ENCODE measurements around the gene CDH23. TPM values are rescaled to one million over a fixed set of nuclear protein-coding genes. Genes with fewer than 3 reads are reported as not detected.

Gene CDH23
- total and polyA plus RNA-seq, 9 of the 15 experiments (the other 6 are each of a cell fraction or from before 2014, with no cell fraction given), result 0.18 to 1.2 (median 0.47) TPM

DNA sequence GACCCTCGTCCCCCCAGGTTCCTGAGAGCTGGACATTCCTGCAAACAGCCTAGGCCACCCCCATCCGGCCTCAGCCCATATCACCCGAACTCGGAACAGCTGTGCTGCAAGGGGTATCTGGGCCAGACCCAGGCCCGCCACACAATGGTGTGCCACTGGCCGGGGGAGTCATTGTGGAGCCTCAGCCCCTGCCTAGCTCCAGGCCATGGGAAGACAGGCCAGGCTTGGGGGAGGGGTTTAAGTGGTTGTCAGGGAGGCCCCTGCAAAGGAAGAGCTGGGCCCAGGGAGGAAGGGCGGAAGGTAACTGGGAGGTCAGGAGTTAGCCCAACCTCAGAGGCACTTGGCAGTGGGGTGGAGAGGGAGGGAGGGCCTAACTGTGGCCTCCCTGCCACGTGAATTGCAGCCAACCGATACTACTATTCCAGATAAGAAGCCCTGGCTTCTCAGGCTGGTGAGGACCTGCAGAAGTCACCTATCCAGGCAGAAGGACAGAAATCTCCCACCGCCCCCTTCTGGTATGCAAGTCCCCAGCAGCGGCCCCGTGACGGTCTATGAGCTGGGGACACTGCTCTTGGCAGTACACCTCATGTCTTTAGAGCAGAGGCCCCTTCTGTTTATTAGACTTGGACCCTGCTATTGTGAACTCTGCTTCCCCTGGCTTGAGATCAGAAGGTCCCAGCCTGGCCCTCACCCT lies 349.8 kb downstream of the CDH23 start (continued):
- TF ChIP-seq, protein P1, sequence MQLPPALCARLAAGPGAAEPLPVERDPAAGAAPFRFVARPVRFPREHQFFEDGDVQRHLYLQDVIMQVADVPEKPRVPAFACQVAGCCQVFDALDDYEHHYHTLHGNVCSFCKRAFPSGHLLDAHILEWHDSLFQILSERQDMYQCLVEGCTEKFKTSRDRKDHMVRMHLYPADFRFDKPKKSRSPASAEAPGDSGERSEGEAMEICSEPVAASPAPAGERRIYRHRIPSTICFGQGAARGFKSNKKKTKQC (CRISPR knock-in tag; IDR thresholded peaks at IDR 0.05), result no peak
- TF ChIP-seq NR1H2 (CRISPR knock-in tag; IDR thresholded peaks at IDR 0.05), result no peak; the same call in 1 of the 2 replicates
- TF ChIP-seq HNRNPLL (IDR thresholded peaks at IDR 0.05; ENCODE audit: low read depth, low read length, poor library complexity, severe bottlenecking), result no peak
- TF ChIP-seq, protein P2, sequence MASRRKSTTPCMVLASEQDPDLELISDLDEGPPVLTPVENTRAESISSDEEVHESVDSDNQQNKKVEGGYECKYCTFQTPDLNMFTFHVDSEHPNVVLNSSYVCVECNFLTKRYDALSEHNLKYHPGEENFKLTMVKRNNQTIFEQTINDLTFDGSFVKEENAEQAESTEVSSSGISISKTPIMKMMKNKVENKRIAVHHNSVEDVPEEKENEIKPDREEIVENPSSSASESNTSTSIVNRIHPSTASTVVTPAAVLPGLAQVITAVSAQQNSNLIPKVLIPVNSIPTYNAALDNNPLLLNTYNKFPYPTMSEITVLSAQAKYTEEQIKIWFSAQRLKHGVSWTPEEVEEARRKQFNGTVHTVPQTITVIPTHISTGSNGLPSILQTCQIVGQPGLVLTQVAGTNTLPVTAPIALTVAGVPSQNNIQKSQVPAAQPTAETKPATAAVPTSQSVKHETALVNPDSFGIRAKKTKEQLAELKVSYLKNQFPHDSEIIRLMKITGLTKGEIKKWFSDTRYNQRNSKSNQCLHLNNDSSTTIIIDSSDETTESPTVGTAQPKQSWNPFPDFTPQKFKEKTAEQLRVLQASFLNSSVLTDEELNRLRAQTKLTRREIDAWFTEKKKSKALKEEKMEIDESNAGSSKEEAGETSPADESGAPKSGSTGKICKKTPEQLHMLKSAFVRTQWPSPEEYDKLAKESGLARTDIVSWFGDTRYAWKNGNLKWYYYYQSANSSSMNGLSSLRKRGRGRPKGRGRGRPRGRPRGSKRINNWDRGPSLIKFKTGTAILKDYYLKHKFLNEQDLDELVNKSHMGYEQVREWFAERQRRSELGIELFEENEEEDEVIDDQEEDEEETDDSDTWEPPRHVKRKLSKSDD (conservative IDR thresholded peaks at IDR 0.05; ENCODE audit: low read length), result no peak
- no peak for TF ChIP-seq SIN3B (IDR thresholded peaks at IDR 0.05; ENCODE audit: low read depth)
- TF ChIP-seq HNRNPL (IDR thresholded peaks at IDR 0.05; ENCODE audit: low read depth, low read length), result 0 out of 2 replicates have a peak, but pooled peaks have one; percentile 35
- no peak for TF ChIP-seq ARID2 (IDR thresholded peaks at IDR 0.05)
- peak; percentile 67 for TF ChIP-seq SMARCA4 (IDR thresholded peaks at IDR 0.05)
- peak; percentile 45 for TF ChIP-seq ZNF165 (CRISPR knock-in tag; IDR thresholded peaks at IDR 0.05; ENCODE audit: borderline replicate concordance)
- peak; percentile 48 to 76; a peak in 3 of 4 replicates for TF ChIP-seq MNT (conservative IDR thresholded peaks at IDR 0.05)
- TF ChIP-seq SETDB1 (IDR thresholded peaks at IDR 0.05; ENCODE audit: low read length), result no peak
- no peak for TF ChIP-seq ZFP30 (CRISPR knock-in tag; IDR thresholded peaks at IDR 0.05; ENCODE audit: borderline replicate concordance)
- no peak for TF ChIP-seq RB1 (IDR thresholded peaks at IDR 0.05; ENCODE audit: low read depth)
- peak; percentile 46; the same call in 1 of the 2 replicates for TF ChIP-seq HDAC2 (IDR thresholded peaks at IDR 0.05)
- TF ChIP-seq, protein P3, sequence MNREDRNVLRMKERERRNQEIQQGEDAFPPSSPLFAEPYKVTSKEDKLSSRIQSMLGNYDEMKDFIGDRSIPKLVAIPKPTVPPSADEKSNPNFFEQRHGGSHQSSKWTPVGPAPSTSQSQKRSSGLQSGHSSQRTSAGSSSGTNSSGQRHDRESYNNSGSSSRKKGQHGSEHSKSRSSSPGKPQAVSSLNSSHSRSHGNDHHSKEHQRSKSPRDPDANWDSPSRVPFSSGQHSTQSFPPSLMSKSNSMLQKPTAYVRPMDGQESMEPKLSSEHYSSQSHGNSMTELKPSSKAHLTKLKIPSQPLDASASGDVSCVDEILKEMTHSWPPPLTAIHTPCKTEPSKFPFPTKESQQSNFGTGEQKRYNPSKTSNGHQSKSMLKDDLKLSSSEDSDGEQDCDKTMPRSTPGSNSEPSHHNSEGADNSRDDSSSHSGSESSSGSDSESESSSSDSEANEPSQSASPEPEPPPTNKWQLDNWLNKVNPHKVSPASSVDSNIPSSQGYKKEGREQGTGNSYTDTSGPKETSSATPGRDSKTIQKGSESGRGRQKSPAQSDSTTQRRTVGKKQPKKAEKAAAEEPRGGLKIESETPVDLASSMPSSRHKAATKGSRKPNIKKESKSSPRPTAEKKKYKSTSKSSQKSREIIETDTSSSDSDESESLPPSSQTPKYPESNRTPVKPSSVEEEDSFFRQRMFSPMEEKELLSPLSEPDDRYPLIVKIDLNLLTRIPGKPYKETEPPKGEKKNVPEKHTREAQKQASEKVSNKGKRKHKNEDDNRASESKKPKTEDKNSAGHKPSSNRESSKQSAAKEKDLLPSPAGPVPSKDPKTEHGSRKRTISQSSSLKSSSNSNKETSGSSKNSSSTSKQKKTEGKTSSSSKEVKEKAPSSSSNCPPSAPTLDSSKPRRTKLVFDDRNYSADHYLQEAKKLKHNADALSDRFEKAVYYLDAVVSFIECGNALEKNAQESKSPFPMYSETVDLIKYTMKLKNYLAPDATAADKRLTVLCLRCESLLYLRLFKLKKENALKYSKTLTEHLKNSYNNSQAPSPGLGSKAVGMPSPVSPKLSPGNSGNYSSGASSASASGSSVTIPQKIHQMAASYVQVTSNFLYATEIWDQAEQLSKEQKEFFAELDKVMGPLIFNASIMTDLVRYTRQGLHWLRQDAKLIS (CRISPR knock-in tag; IDR thresholded peaks at IDR 0.05), result peak; percentile 54; the same call in 1 of the 2 replicates
- no peak for TF ChIP-seq TAL1 (IDR thresholded peaks at IDR 0.05)
- TF ChIP-seq ZNF174 (CRISPR knock-in tag; IDR thresholded peaks at IDR 0.05), result no peak
- TF ChIP-seq HNRNPK (IDR thresholded peaks at IDR 0.05; ENCODE audit: low read depth, low read length, poor library complexity, severe bottlenecking), result no peak
- no peak for TF ChIP-seq PPARD (CRISPR knock-in tag; IDR thresholded peaks at IDR 0.05)
- TF ChIP-seq RUNX1 (IDR thresholded peaks at IDR 0.05; ENCODE audit: low read depth), result no peak
- no peak for TF ChIP-seq BRCA1 (IDR thresholded peaks at IDR 0.05)
- TF ChIP-seq BRCA1 (CRISPR knock-in tag; IDR thresholded peaks at IDR 0.05), result no peak
